Thoracic aorta (tissue), 2 donors: ENCODE results near the gene CDH12. TPM values are rescaled to one million over a fixed set of nuclear protein-coding genes. Genes with fewer than 3 reads are reported as not detected.

Source experiments
- ATAC-seq: fragments of 150-250 bp; one replicate; pipeline ENCODE4 v1.8.0; 2017; ENCODE audit warnings: low read depth; ENCODE audit not compliant: insufficient number of reproducible peaks, low FRiP score
- DNase-seq: peaks from one replicate; pipeline ENCODE4 v3.0.0-alpha.2; 2020; ENCODE audit warnings: low spot score
- H3K27ac ChIP-seq, 2 donors: fragments of 200-600 bp; sonication (generic); 1 replicate in 1 of 2; 2 replicates in 1 of 2; pipeline ENCODE4 v1.5.1; 2016; ENCODE audit warnings: mild to moderate bottlenecking in 2 of 2, moderate library complexity in 2 of 2
- H3K27me3 ChIP-seq: fragments of 200-600 bp; sonication (generic); replicated peaks from 2 replicates; pipeline ENCODE4 v1.6.0; 2016; ENCODE audit warnings: mild to moderate bottlenecking; ENCODE audit not compliant: insufficient read depth
- H3K36me3 ChIP-seq: fragments of 200-600 bp; sonication (generic); one replicate; pipeline ENCODE4 v1.5.1; 2016
- H3K4me1 ChIP-seq, 2 donors: fragments of 200-600 bp; sonication (generic); 1 replicate in 1 of 2; 2 replicates in 1 of 2; pipeline versions ENCODE4 v1.5.1 to v1.6.0; 2016; ENCODE audit warnings: low read depth in 2 of 2, mild to moderate bottlenecking in 1 of 2; ENCODE audit not compliant: control insufficient read depth in 1 of 2
- H3K4me3 ChIP-seq: fragments of 200-600 bp; sonication (generic); 2 replicates; pipeline ENCODE4 v1.5.1; 2016; ENCODE audit warnings: mild to moderate bottlenecking
- H3K9me3 ChIP-seq: fragments of 200-600 bp; sonication (generic); 2 replicates; pipeline ENCODE4 v1.5.1; 2016
- CTCF ChIP-seq: fragments of 200-600 bp; sonication (generic); IDR thresholded peaks from one replicate; pipeline ENCODE4 v1.5.1; 2019; ENCODE audit warnings: antibody characterized with exemption
- total RNA-seq, 2 donors: library from RNA; depleted of rRNA; stranded (reverse); fragments of >200 nt; gene quantifications; one replicate each; pipeline versions ENCODE4 v1.1.0 to v1.2.3, GENCODE V29; 2016

CDH12 gene
- total RNA-seq, 2 donors from 2014 or later: not detected

- TF ChIP-seq CTCF: no peak
These were observed 480.8 kb downstream of the CDH12 start for GRCh38 chr5:22372376-22372775.

GRCh38 chr5:22354956-22355355 is 498.2 kb downstream of the CDH12 start:
- TF ChIP-seq CTCF: no peak
- DNase-seq (no peak), ATAC-seq (no peak)
- Histone ChIP-seq H3K4me3 (no peak overlapping the region), H3K27ac (no peak overlapping the region), H3K36me3 (no peaks in the 10 kb centered on the region), H3K27me3 (no peaks in the 10 kb centered on the region), H3K4me1 (no peaks in the 10 kb centered on the region), H3K9me3 (no peaks in the 10 kb centered on the region)

More at GRCh38 chr5:22372376-22372775, 480.8 kb downstream of the CDH12 start:
- Histone ChIP-seq H3K9me3 (no peaks in the 10 kb centered on the region), H3K27ac (no peak overlapping the region), H3K4me3 (no peak overlapping the region), H3K4me1 (no peaks in the 10 kb centered on the region), H3K36me3 (no peaks in the 10 kb centered on the region), H3K27me3 (no peaks in the 10 kb centered on the region)
- DNase-seq (no peak), ATAC-seq (no peak)

- ATAC-seq: no peak
- TF ChIP-seq CTCF: no peak
- Histone ChIP-seq H3K36me3 (no peaks in the 10 kb centered on the region), H3K27me3 (no peaks in the 10 kb centered on the region), H3K4me1 (no peaks in the 10 kb centered on the region), H3K27ac (no peak overlapping the region), H3K9me3 (no peaks in the 10 kb centered on the region), H3K4me3 (no peak overlapping the region)
- DNase-seq: no peak
These were observed 500.7 kb downstream of the CDH12 start for GRCh38 chr5:22352493-22352892.

GRCh38 chr5:22351178-22351577 is 502.0 kb downstream of the CDH12 start:
- no peaks in the 10 kb centered on the region for H3K27me3 ChIP-seq
- TF ChIP-seq CTCF: no peak
- H3K4me1 ChIP-seq: no peaks in the 10 kb centered on the region
- DNase-seq: no peak
- no peaks in the 10 kb centered on the region for H3K9me3 ChIP-seq
- H3K36me3 ChIP-seq: no peaks in the 10 kb centered on the region
- no peak for ATAC-seq
- H3K4me3 ChIP-seq: no peak overlapping the region
- no peak overlapping the region for H3K27ac ChIP-seq

- DNase-seq (no peak), ATAC-seq (no peak)
- no peak overlapping the region for H3K4me3 ChIP-seq
- H3K36me3 ChIP-seq: no peaks in the 10 kb centered on the region
- H3K4me1 ChIP-seq: no peaks in the 10 kb centered on the region
- H3K9me3 ChIP-seq: no peaks in the 10 kb centered on the region
- no peak for TF ChIP-seq CTCF
- no peaks in the 10 kb centered on the region for H3K27me3 ChIP-seq
- H3K27ac ChIP-seq: no peak overlapping the region
These were observed 505.1 kb downstream of the CDH12 start for GRCh38 chr5:22348027-22348426.
